NCI-H2171 treated with DMSO at 0.1 percent for 48 hours (cell line): ENCODE data around the gene CACNA1B.
"Not testable (repeated sequence)": the region's sequence is repeated elsewhere in the genome, so short reads cannot be mapped to it uniquely, and the experiment has no call there.

Experiments used
- DNase-seq: peaks from one replicate; lab custom pipeline; 2025; lab: John Stamatoyannopoulos, UW

The CACNA1B gene

GRCh38 chr9:138117101-138117750 is 239.6 kb downstream of the CACNA1B start:
- no peak for DNase-seq

GRCh38 chr9:138117836-138118235 is 240.3 kb downstream of the CACNA1B start:
- DNase-seq, result no peak

GRCh38 chr9:138118601-138119071 is 241.1 kb downstream of the CACNA1B start:
- no peak for DNase-seq

GRCh38 chr9:138119202-138120027 is 241.8 kb downstream of the CACNA1B start:
- no peak for DNase-seq

GRCh38 chr9:138120072-138120471 is 242.5 kb downstream of the CACNA1B start:
- DNase-seq, result no peak

- no peak for DNase-seq
Observed at GRCh38 chr9:138120511-138121437, 243.2 kb downstream of the CACNA1B start.

- DNase-seq, result no peak
Observed at GRCh38 chr9:138121438-138122050, 244.0 kb downstream of the CACNA1B start.

- DNase-seq, result no peak
Observed at GRCh38 chr9:138122201-138122600, 244.6 kb downstream of the CACNA1B start.

GRCh38 chr9:138122676-138123075 is 245.1 kb downstream of the CACNA1B start:
- no peak for DNase-seq

- no peak for DNase-seq
Observed at GRCh38 chr9:138123086-138123485, 245.5 kb downstream of the CACNA1B start.

- DNase-seq, result not testable (repeated sequence)
Observed at GRCh38 chr9:138126090-138126857, 248.7 kb downstream of the CACNA1B start.

GRCh38 chr9:138126858-138127584 is 249.4 kb downstream of the CACNA1B start:
- not testable (repeated sequence) for DNase-seq

GRCh38 chr9:138128027-138128426 is 250.4 kb downstream of the CACNA1B start:
- not testable (repeated sequence) for DNase-seq

GRCh38 chr9:138129318-138129717 is 251.7 kb downstream of the CACNA1B start:
- not testable (repeated sequence) for DNase-seq

- not testable (repeated sequence) for DNase-seq
Observed at GRCh38 chr9:138132946-138133705, 255.5 kb downstream of the CACNA1B start.

- not testable (repeated sequence) for DNase-seq
Observed at GRCh38 chr9:138134581-138134980, 257.0 kb downstream of the CACNA1B start.

GRCh38 chr9:138139096-138139495 is 261.5 kb downstream of the CACNA1B start:
- DNase-seq, result not testable (repeated sequence)

- DNase-seq, result not testable (repeated sequence)
Observed at GRCh38 chr9:138140980-138141379, 263.4 kb downstream of the CACNA1B start.

GRCh38 chr9:138142528-138143244 is 265.1 kb downstream of the CACNA1B start:
- DNase-seq, result peak; percentile 8
